Neural cell (in vitro differentiated cells): ENCODE data around the gene CHMP4B.

Experiments
- CTCF ChIP-seq: fragments of 450-650 bp; IDR thresholded peaks from 2 replicates; pipeline ENCODE4 v1.5.1; 2014; ENCODE audit warnings: antibody characterized with exemption, mild to moderate bottlenecking, moderate library complexity; ENCODE audit not compliant: poor library complexity, severe bottlenecking
- EP300 ChIP-seq: fragments of 450-650 bp; conservative IDR thresholded peaks from 2 replicates; pipeline ENCODE4 v1.6.1; 2014; ENCODE audit warnings: antibody characterized with exemption, mild to moderate bottlenecking, moderate library complexity; ENCODE audit not compliant: poor library complexity, severe bottlenecking
- EZH2 ChIP-seq: fragments of 200-600, 300-800 bp; shearing (Covaris generic), sonication (generic); IDR thresholded peaks from 2 replicates; pipeline ENCODE4 v1.6.1; 2014; ENCODE audit warnings: antibody characterized with exemption, low read length, borderline replicate concordance, mild to moderate bottlenecking; ENCODE audit not compliant: insufficient read depth, poor library complexity, severe bottlenecking
- REST ChIP-seq: IDR thresholded peaks from 2 replicates; pipeline ENCODE4 v1.6.1; 2012; ENCODE audit warnings: borderline replicate concordance

GRCh38 chr20:33894798-33895197 lies 83.7 kb downstream of the CHMP4B start:
- TF ChIP-seq CTCF: no peak
- TF ChIP-seq REST: no peak
- no peak for TF ChIP-seq EZH2
- no peak for TF ChIP-seq EP300
